K562 (cell line): ENCODE data around the gene VDAC1.

Experiments
- CBX3 ChIP-seq, 2 experiments: IDR thresholded peaks; 1 replicate in 1 of 2; 2 replicates in 1 of 2; pipeline ENCODE4 v1.6.1; 2012; ENCODE audit warnings: inconsistent platforms in 2 of 2, low read length in 2 of 2, borderline replicate concordance in 1 of 2, control low read depth in 1 of 2
- EP300 ChIP-seq: IDR thresholded peaks from 2 replicates; pipeline ENCODE4 v1.6.1; 2012; ENCODE audit warnings: low read length, improper control_type of control experiment
- POLR2A ChIP-seq: fragments of 450-650 bp; conservative IDR thresholded peaks from 2 replicates; pipeline ENCODE4 v1.6.1; 2016
- RAD21 ChIP-seq, 2 experiments: fragments of 250-450 bp in 1 of 2; fragments of 450-650 bp in 1 of 2; sonication (Bioruptor Pico) in 1 of 2; formaldehyde crosslinking in 1 of 2; IDR thresholded peaks in 1 of 2; conservative IDR thresholded peaks in 1 of 2; 2 replicates each; pipeline versions ENCODE4 v1.4.0 to v1.8.0; 2020 to 2022; ENCODE audit warnings: mild to moderate bottlenecking in 2 of 2, moderate library complexity in 1 of 2
- SIN3A ChIP-seq, 2 experiments: fragments of 150-350 bp in 1 of 2; IDR thresholded peaks; 2 replicates each; pipeline ENCODE4 v1.6.1; 2011 to 2016; ENCODE audit warnings: borderline replicate concordance in 2 of 2, low read depth in 2 of 2, low read length in 2 of 2, mild to moderate bottlenecking in 2 of 2, moderate library complexity in 2 of 2; ENCODE audit not compliant: control insufficient read depth in 1 of 2
- TAF1 ChIP-seq: IDR thresholded peaks from 2 replicates; pipeline ENCODE4 v1.6.1; 2011; ENCODE audit warnings: mild to moderate bottlenecking, low read length, moderate library complexity; ENCODE audit not compliant: insufficient read depth, control insufficient read depth, severe bottlenecking; ENCODE audit errors: extremely low read depth
- TRIM24 ChIP-seq, 2 experiments: fragments of 450-650 bp; IDR thresholded peaks; 2 replicates each; pipeline ENCODE4 v1.6.1; 2016
- YY1 ChIP-seq, 3 experiments: IDR thresholded peaks; 2 replicates each; pipeline ENCODE4 v1.6.1; 2011; ENCODE audit warnings: low read length in 2 of 3, mild to moderate bottlenecking in 2 of 3, moderate library complexity in 2 of 3, borderline replicate concordance in 1 of 3, control low read depth in 1 of 3, low read depth in 1 of 3; ENCODE audit not compliant: insufficient read depth in 3 of 3, insufficient replicate concordance in 2 of 3, control insufficient read depth in 1 of 3, insufficient read length in 1 of 3; ENCODE audit errors: extremely low read depth in 1 of 3
- ZSCAN29 ChIP-seq: fragments of 450-650 bp; IDR thresholded peaks from 2 replicates; pipeline ENCODE4 v1.6.1; 2017
- TF ChIP-seq, protein P1 (sequence below): sonication (generic); formaldehyde crosslinking; IDR thresholded peaks from 2 replicates; pipeline ENCODE4 v1.9.0; 2022; ENCODE audit warnings: mild to moderate bottlenecking, missing genetic modification reagents
- TF ChIP-seq, protein P2 (sequence below): fragments of 450-650 bp; formaldehyde crosslinking; IDR thresholded peaks from 2 replicates; pipeline ENCODE4 v1.4.0; 2022; ENCODE audit warnings: mild to moderate bottlenecking, moderate library complexity

DNA sequence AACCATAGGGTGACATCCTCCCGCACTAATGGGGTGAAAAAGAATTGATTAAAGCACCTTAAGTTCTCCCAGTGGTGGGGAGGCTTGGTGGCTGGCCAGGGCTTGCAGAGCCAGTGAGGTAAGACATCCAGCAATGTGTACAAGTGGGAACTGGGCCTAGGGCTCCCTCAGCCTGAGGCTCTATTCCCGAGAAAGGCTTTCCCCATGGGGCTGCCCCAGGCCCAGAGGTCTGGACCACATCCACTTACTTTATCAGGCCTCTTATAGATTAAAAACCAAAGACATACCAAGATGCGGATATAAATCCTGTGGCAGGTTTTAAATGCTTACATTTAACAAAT, 71.6 kb downstream of the VDAC1 start:
- TF ChIP-seq TAF1, result no peak
- no peak for TF ChIP-seq RAD21 (CRISPR knock-in tag; conservative IDR thresholded peaks at IDR 0.05 in 1 of 2, IDR thresholded peaks at IDR 0.05 in 1 of 2)
- TF ChIP-seq TRIM24 (IDR thresholded peaks at IDR 0.05), result no peak
- no peak for TF ChIP-seq EP300
- TF ChIP-seq CBX3 (IDR thresholded peaks at IDR 0.05; ENCODE audit: borderline replicate concordance in 1 of 2, low read length in 2 of 2), result no peak
- no peak for TF ChIP-seq SIN3A (IDR thresholded peaks at IDR 0.05; ENCODE audit: borderline replicate concordance in 2 of 2, control insufficient read depth in 1 of 2, low read depth in 2 of 2, low read length in 2 of 2)
- TF ChIP-seq, protein P1, sequence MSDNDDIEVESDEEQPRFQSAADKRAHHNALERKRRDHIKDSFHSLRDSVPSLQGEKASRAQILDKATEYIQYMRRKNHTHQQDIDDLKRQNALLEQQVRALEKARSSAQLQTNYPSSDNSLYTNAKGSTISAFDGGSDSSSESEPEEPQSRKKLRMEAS (CRISPR knock-in tag), result no peak
- TF ChIP-seq, protein P2, sequence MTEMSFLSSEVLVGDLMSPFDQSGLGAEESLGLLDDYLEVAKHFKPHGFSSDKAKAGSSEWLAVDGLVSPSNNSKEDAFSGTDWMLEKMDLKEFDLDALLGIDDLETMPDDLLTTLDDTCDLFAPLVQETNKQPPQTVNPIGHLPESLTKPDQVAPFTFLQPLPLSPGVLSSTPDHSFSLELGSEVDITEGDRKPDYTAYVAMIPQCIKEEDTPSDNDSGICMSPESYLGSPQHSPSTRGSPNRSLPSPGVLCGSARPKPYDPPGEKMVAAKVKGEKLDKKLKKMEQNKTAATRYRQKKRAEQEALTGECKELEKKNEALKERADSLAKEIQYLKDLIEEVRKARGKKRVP (CRISPR knock-in tag), result no peak
- no peak for TF ChIP-seq ZSCAN29
- TF ChIP-seq POLR2A, result no peak
- no peak for TF ChIP-seq YY1 (IDR thresholded peaks at IDR 0.05; ENCODE audit: borderline replicate concordance in 1 of 3, control insufficient read depth in 1 of 3, extremely low read depth in 1 of 3, insufficient read depth in 3 of 3, insufficient read length in 1 of 3, insufficient replicate concordance in 2 of 3, low read depth in 1 of 3, low read length in 2 of 3)
